K562 (cell line): ENCODE data around the gene SZT2. TPM values are rescaled to one million over a fixed set of nuclear protein-coding genes. Genes with fewer than 3 reads are reported as not detected.

ENCODE experiments used
- OTX1 ChIP-seq: fragments of 450-650 bp; formaldehyde crosslinking; IDR thresholded peaks from 2 replicates; pipeline ENCODE4 v1.4.0; 2022; ENCODE audit warnings: mild to moderate bottlenecking
- SLC30A9 ChIP-seq: fragments of 250-450 bp; sonication (Bioruptor Pico); IDR thresholded peaks from 2 replicates; pipeline ENCODE4 v1.8.0; 2022; ENCODE audit warnings: mild to moderate bottlenecking, moderate library complexity
- ZEB2 ChIP-seq: fragments of 450-650 bp; IDR thresholded peaks from 2 replicates; pipeline ENCODE4 v1.6.1; 2016
- ZNF316 ChIP-seq: fragments of 450-650 bp; IDR thresholded peaks from 2 replicates; pipeline ENCODE4 v1.6.1; 2016
- ZNF778 ChIP-seq: fragments of 450-650 bp; formaldehyde crosslinking; IDR thresholded peaks from 2 replicates; pipeline ENCODE4 v1.4.0; 2020; ENCODE audit warnings: mild to moderate bottlenecking, moderate library complexity
- polyA plus RNA-seq, 8 experiments: library from polyadenylated mRNA; depleted of rRNA in 4 of 8; stranded (reverse) in 5 of 8; unstranded in 3 of 8; fragments of >200 nt; fragmentation: Nextera tagmentation in 2 of 8; fragmentation: Illumina TruSeq in 1 of 8; extraction: Ambion mirVana in 2 of 8; extraction: Trizol in 1 of 8; gene quantifications; 2 replicates each; pipeline versions ENCODE4 v1.2.1 to v1.2.3, GENCODE V29; 2011 to 2014; ENCODE audit warnings: inconsistent platforms in 1 of 8, missing spikeins in 1 of 8
- total RNA-seq, 7 experiments: library from RNA; depleted of rRNA in 6 of 7; stranded (reverse); fragments of >200 nt in 6 of 7; fragmentation: Illumina TruSeq in 2 of 7; extraction: Trizol in 2 of 7; gene quantifications; 2 replicates each; pipeline versions ENCODE4 v1.2.1 to v1.2.3, GENCODE V29; 2011 to 2021; ENCODE audit warnings: low replicate concordance in 1 of 7
- TF ChIP-seq, protein P1 (sequence below): fragments of 200-600 bp; sonication (generic); IDR thresholded peaks from one replicate; pipeline ENCODE4 v1.6.1; 2012; ENCODE audit warnings: mild to moderate bottlenecking, low read depth, low read length, inconsistent platforms
- TF ChIP-seq, protein P2 (sequence below): sonication (generic); formaldehyde crosslinking; IDR thresholded peaks from 2 replicates; pipeline ENCODE4 v1.8.1; 2023; ENCODE audit warnings: mild to moderate bottlenecking, missing genetic modification reagents
- TF ChIP-seq, protein P3 (sequence below): sonication (generic); formaldehyde crosslinking; IDR thresholded peaks from 2 replicates; pipeline ENCODE4 v1.8.1; 2023; ENCODE audit warnings: mild to moderate bottlenecking, missing genetic modification reagents
- TF ChIP-seq, protein P4 (sequence below): fragments of 250-450 bp; sonication (Bioruptor Pico); IDR thresholded peaks from 2 replicates; pipeline ENCODE4 v1.8.0; 2022; ENCODE audit warnings: moderate library complexity, mild to moderate bottlenecking, inconsistent platforms
- TF ChIP-seq, protein P5 (sequence below), 3 experiments: IDR thresholded peaks in 2 of 3; conservative IDR thresholded peaks in 1 of 3; 2 replicates each; pipeline ENCODE4 v1.5.1; 2011 to 2012; ENCODE audit warnings: low read length in 3 of 3, mild to moderate bottlenecking in 3 of 3, control low read depth in 2 of 3, improper control_type of control experiment in 1 of 3, inconsistent platforms in 1 of 3, low read depth in 1 of 3, mixed read lengths in 1 of 3, moderate library complexity in 1 of 3; ENCODE audit not compliant: insufficient read depth in 2 of 3

SZT2 gene
- total and polyA plus RNA-seq, 9 of the 15 experiments (the other 6 are each of a cell fraction or from before 2014, with no cell fraction given): 0.88 to 31.0 (median 12.8) TPM

DNA sequence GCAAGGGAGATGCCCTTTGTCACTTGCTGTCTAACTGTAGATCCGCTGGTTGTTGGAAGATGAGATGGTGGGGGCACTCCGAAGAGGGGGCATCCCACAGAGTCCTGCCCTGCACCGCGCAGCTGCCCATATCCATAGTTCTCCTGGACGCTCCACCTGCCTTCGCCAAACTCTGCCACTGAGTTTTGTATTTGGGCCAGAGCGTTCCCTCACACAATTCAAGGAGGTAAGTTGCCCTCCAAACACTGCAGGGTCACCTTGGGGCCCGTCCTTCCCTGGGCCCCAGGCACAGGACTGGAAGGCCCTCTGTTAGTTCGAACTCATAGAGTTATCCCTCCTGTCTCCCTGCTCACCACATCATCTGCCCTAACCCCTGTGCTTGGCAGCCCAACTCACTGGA lies 42.0 kb downstream of the SZT2 start (continued):
- TF ChIP-seq, protein P1, sequence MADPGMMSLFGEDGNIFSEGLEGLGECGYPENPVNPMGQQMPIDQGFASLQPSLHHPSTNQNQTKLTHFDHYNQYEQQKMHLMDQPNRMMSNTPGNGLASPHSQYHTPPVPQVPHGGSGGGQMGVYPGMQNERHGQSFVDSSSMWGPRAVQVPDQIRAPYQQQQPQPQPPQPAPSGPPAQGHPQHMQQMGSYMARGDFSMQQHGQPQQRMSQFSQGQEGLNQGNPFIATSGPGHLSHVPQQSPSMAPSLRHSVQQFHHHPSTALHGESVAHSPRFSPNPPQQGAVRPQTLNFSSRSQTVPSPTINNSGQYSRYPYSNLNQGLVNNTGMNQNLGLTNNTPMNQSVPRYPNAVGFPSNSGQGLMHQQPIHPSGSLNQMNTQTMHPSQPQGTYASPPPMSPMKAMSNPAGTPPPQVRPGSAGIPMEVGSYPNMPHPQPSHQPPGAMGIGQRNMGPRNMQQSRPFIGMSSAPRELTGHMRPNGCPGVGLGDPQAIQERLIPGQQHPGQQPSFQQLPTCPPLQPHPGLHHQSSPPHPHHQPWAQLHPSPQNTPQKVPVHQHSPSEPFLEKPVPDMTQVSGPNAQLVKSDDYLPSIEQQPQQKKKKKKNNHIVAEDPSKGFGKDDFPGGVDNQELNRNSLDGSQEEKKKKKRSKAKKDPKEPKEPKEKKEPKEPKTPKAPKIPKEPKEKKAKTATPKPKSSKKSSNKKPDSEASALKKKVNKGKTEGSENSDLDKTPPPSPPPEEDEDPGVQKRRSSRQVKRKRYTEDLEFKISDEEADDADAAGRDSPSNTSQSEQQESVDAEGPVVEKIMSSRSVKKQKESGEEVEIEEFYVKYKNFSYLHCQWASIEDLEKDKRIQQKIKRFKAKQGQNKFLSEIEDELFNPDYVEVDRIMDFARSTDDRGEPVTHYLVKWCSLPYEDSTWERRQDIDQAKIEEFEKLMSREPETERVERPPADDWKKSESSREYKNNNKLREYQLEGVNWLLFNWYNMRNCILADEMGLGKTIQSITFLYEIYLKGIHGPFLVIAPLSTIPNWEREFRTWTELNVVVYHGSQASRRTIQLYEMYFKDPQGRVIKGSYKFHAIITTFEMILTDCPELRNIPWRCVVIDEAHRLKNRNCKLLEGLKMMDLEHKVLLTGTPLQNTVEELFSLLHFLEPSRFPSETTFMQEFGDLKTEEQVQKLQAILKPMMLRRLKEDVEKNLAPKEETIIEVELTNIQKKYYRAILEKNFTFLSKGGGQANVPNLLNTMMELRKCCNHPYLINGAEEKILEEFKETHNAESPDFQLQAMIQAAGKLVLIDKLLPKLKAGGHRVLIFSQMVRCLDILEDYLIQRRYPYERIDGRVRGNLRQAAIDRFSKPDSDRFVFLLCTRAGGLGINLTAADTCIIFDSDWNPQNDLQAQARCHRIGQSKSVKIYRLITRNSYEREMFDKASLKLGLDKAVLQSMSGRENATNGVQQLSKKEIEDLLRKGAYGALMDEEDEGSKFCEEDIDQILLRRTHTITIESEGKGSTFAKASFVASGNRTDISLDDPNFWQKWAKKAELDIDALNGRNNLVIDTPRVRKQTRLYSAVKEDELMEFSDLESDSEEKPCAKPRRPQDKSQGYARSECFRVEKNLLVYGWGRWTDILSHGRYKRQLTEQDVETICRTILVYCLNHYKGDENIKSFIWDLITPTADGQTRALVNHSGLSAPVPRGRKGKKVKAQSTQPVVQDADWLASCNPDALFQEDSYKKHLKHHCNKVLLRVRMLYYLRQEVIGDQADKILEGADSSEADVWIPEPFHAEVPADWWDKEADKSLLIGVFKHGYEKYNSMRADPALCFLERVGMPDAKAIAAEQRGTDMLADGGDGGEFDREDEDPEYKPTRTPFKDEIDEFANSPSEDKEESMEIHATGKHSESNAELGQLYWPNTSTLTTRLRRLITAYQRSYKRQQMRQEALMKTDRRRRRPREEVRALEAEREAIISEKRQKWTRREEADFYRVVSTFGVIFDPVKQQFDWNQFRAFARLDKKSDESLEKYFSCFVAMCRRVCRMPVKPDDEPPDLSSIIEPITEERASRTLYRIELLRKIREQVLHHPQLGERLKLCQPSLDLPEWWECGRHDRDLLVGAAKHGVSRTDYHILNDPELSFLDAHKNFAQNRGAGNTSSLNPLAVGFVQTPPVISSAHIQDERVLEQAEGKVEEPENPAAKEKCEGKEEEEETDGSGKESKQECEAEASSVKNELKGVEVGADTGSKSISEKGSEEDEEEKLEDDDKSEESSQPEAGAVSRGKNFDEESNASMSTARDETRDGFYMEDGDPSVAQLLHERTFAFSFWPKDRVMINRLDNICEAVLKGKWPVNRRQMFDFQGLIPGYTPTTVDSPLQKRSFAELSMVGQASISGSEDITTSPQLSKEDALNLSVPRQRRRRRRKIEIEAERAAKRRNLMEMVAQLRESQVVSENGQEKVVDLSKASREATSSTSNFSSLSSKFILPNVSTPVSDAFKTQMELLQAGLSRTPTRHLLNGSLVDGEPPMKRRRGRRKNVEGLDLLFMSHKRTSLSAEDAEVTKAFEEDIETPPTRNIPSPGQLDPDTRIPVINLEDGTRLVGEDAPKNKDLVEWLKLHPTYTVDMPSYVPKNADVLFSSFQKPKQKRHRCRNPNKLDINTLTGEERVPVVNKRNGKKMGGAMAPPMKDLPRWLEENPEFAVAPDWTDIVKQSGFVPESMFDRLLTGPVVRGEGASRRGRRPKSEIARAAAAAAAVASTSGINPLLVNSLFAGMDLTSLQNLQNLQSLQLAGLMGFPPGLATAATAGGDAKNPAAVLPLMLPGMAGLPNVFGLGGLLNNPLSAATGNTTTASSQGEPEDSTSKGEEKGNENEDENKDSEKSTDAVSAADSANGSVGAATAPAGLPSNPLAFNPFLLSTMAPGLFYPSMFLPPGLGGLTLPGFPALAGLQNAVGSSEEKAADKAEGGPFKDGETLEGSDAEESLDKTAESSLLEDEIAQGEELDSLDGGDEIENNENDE: no peak
- TF ChIP-seq, protein P2, sequence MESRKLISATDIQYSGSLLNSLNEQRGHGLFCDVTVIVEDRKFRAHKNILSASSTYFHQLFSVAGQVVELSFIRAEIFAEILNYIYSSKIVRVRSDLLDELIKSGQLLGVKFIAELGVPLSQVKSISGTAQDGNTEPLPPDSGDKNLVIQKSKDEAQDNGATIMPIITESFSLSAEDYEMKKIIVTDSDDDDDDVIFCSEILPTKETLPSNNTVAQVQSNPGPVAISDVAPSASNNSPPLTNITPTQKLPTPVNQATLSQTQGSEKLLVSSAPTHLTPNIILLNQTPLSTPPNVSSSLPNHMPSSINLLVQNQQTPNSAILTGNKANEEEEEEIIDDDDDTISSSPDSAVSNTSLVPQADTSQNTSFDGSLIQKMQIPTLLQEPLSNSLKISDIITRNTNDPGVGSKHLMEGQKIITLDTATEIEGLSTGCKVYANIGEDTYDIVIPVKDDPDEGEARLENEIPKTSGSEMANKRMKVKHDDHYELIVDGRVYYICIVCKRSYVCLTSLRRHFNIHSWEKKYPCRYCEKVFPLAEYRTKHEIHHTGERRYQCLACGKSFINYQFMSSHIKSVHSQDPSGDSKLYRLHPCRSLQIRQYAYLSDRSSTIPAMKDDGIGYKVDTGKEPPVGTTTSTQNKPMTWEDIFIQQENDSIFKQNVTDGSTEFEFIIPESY: no peak
- TF ChIP-seq ZEB2: no peak
- TF ChIP-seq, protein P3, sequence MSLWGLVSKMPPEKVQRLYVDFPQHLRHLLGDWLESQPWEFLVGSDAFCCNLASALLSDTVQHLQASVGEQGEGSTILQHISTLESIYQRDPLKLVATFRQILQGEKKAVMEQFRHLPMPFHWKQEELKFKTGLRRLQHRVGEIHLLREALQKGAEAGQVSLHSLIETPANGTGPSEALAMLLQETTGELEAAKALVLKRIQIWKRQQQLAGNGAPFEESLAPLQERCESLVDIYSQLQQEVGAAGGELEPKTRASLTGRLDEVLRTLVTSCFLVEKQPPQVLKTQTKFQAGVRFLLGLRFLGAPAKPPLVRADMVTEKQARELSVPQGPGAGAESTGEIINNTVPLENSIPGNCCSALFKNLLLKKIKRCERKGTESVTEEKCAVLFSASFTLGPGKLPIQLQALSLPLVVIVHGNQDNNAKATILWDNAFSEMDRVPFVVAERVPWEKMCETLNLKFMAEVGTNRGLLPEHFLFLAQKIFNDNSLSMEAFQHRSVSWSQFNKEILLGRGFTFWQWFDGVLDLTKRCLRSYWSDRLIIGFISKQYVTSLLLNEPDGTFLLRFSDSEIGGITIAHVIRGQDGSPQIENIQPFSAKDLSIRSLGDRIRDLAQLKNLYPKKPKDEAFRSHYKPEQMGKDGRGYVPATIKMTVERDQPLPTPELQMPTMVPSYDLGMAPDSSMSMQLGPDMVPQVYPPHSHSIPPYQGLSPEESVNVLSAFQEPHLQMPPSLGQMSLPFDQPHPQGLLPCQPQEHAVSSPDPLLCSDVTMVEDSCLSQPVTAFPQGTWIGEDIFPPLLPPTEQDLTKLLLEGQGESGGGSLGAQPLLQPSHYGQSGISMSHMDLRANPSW (CRISPR knock-in tag): no peak
- no peak for TF ChIP-seq ZNF778
- TF ChIP-seq, protein P4, sequence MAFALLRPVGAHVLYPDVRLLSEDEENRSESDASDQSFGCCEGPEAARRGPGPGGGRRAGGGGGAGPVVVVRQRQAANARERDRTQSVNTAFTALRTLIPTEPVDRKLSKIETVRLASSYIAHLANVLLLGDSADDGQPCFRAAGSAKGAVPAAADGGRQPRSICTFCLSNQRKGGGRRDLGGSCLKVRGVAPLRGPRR: no peak
- no peak for TF ChIP-seq SLC30A9 (CRISPR knock-in tag)
- no peak for TF ChIP-seq OTX1 (CRISPR knock-in tag)
- TF ChIP-seq, protein P5, sequence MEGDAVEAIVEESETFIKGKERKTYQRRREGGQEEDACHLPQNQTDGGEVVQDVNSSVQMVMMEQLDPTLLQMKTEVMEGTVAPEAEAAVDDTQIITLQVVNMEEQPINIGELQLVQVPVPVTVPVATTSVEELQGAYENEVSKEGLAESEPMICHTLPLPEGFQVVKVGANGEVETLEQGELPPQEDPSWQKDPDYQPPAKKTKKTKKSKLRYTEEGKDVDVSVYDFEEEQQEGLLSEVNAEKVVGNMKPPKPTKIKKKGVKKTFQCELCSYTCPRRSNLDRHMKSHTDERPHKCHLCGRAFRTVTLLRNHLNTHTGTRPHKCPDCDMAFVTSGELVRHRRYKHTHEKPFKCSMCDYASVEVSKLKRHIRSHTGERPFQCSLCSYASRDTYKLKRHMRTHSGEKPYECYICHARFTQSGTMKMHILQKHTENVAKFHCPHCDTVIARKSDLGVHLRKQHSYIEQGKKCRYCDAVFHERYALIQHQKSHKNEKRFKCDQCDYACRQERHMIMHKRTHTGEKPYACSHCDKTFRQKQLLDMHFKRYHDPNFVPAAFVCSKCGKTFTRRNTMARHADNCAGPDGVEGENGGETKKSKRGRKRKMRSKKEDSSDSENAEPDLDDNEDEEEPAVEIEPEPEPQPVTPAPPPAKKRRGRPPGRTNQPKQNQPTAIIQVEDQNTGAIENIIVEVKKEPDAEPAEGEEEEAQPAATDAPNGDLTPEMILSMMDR (IDR thresholded peaks at IDR 0.05 in 2 of 3, conservative IDR thresholded peaks at IDR 0.05 in 1 of 3; ENCODE audit: insufficient read depth in 2 of 3, low read depth in 1 of 3, low read length in 3 of 3): no peak
- no peak for TF ChIP-seq ZNF316
